Urinary bladder (tissue), 4 donors: Measurements from ENCODE around the gene NVL. TPM values are rescaled to one million over a fixed set of nuclear protein-coding genes. Genes with fewer than 3 reads are reported as not detected.

Experiments
- DNase-seq: peaks from one replicate; pipeline ENCODE4 v3.0.0-alpha.2; 2015; ENCODE audit errors: extremely low spot score
- H3K27ac ChIP-seq: one replicate; pipeline ENCODE4 v1.5.1; 2013; ENCODE audit warnings: low read depth, mild to moderate bottlenecking, moderate library complexity
- H3K36me3 ChIP-seq: one replicate; pipeline ENCODE4 v1.6.1; 2013; ENCODE audit warnings: mild to moderate bottlenecking, moderate library complexity; ENCODE audit not compliant: insufficient read depth
- H3K4me1 ChIP-seq: one replicate; pipeline ENCODE4 v1.6.1; 2013; ENCODE audit warnings: mild to moderate bottlenecking, moderate library complexity; ENCODE audit not compliant: insufficient read depth
- H3K4me3 ChIP-seq: one replicate; pipeline ENCODE4 v1.5.1; 2013; ENCODE audit warnings: low read depth, low read length
- WGBS: extraction: QIAGEN DNeasy Blood & Tissue Kit; methylation state at CpG from one replicate; pipeline ENCODE4 v1.1.7; 2013; 5-methylcytosine and 5-hydroxymethylcytosine counted together
- polyA plus RNA-seq: library from polyadenylated mRNA; stranded (reverse); fragments of 200-250 nt; gene quantifications from one replicate; pipeline ENCODE4 v1.2.3, GENCODE V29; 2013
- total RNA-seq: library from RNA; depleted of rRNA; stranded (reverse); fragments of >200 nt; gene quantifications from one replicate; pipeline ENCODE4 v1.2.3, GENCODE V29; 2014
- donor health status: healthy with polysubstance abuse.
- donor health status: healthy.

The NVL gene
- total RNA-seq = 54.0 TPM
- polyA plus RNA-seq = 14.8 TPM

- H3K4me1 ChIP-seq = no peaks in the 10 kb centered on the region
- under 1% methylated on average over 52 of the region's 52 CpGs for WGBS
- H3K36me3 ChIP-seq = no peaks in the 10 kb centered on the region
- peak; percentile 84 for DNase-seq
- peak within 1 kb of the TSS; percentile 96 for H3K27ac ChIP-seq
- H3K4me3 ChIP-seq = peak within 1 kb of the TSS; percentile 79
Measured at GRCh38 chr1:224329842-224330753, at the start of gene NVL. Gene NVL, minus strand, starts transcription at chr1:224330172. Its CDS starts 45 bp downstream, at chr1:224330127.

- no peak for DNase-seq
- 83% methylated on average over 7 of the region's 7 CpGs for WGBS
- Histone ChIP-seq H3K4me1 (no peaks in the 10 kb centered on the region), H3K4me3 (no peak overlapping the region), H3K27ac (no peak overlapping the region), H3K36me3 (peaks cover 5% of the 10 kb centered on the region)
Measured at GRCh38 chr1:224378855-224379631, 49.1 kb upstream of the NVL start.

GRCh38 chr1:224377676-224378006 is 47.7 kb upstream of the NVL start:
- WGBS = 85% methylated on average over 2 of the region's 2 CpGs
- DNase-seq = no peak
- Histone ChIP-seq H3K27ac (no peak overlapping the region), H3K4me1 (no peaks in the 10 kb centered on the region), H3K36me3 (peaks cover 5% of the 10 kb centered on the region), H3K4me3 (no peak overlapping the region)

GRCh38 chr1:224375059-224375458 is 45.1 kb upstream of the NVL start:
- peaks cover 7% of the 10 kb centered on the region for H3K36me3 ChIP-seq
- no peak overlapping the region for H3K27ac ChIP-seq
- 80% methylated on average over 3 of the region's 3 CpGs for WGBS
- H3K4me1 ChIP-seq = no peaks in the 10 kb centered on the region
- H3K4me3 ChIP-seq = no peak overlapping the region
- DNase-seq = no peak

GRCh38 chr1:224373008-224373590 is 43.1 kb upstream of the NVL start:
- no peak for DNase-seq
- Histone ChIP-seq H3K4me1 (no peaks in the 10 kb centered on the region), H3K27ac (no peak overlapping the region), H3K36me3 (peaks cover 9% of the 10 kb centered on the region), H3K4me3 (no peak overlapping the region)
- WGBS = 90% methylated on average over 5 of the region's 5 CpGs

- Histone ChIP-seq H3K4me3 (no peak overlapping the region), H3K27ac (no peak overlapping the region), H3K36me3 (peaks cover 6% of the 10 kb centered on the region), H3K4me1 (no peaks in the 10 kb centered on the region)
- DNase-seq = no peak
- WGBS = 93% methylated on average over 5 of the region's 5 CpGs
Measured at GRCh38 chr1:224368409-224368808, 38.4 kb upstream of the NVL start.

- H3K27ac ChIP-seq = no peak overlapping the region
- no peaks in the 10 kb centered on the region for H3K36me3 ChIP-seq
- DNase-seq = no peak
- H3K4me1 ChIP-seq = no peaks in the 10 kb centered on the region
- 78% methylated on average over 3 of the region's 3 CpGs for WGBS
- H3K4me3 ChIP-seq = no peak overlapping the region
Measured at GRCh38 chr1:224359207-224359606, 29.2 kb upstream of the NVL start.

GRCh38 chr1:224358237-224358636 is 28.3 kb upstream of the NVL start:
- Histone ChIP-seq H3K27ac (no peak overlapping the region), H3K36me3 (no peaks in the 10 kb centered on the region), H3K4me3 (peak overlapping the region; percentile 72), H3K4me1 (no peaks in the 10 kb centered on the region)
- no peak for DNase-seq
- 66% methylated on average over 4 of the region's 4 CpGs for WGBS

GRCh38 chr1:224357626-224358124 is 27.7 kb upstream of the NVL start:
- Histone ChIP-seq H3K4me1 (no peaks in the 10 kb centered on the region), H3K27ac (peak overlapping the region; percentile 78), H3K36me3 (no peaks in the 10 kb centered on the region), H3K4me3 (peak overlapping the region; percentile 72)
- DNase-seq = no peak
- 26% methylated on average over 9 of the region's 9 CpGs for WGBS

GRCh38 chr1:224356685-224357625 is 27.0 kb upstream of the NVL start, which contains the start of gene CNIH4:
Gene CNIH4, plus strand, starts transcription at chr1:224356879. Its CDS starts 46 bp downstream, at chr1:224356925.
- peak within 1 kb of the TSS; percentile 72 for H3K4me3 ChIP-seq
- peak; percentile 93 for DNase-seq
- H3K27ac ChIP-seq = peak within 1 kb of the TSS; percentile 78
- under 1% methylated on average over 78 of the region's 78 CpGs for WGBS
- no peaks in the 10 kb centered on the region for H3K36me3 ChIP-seq
- H3K4me1 ChIP-seq = no peaks in the 10 kb centered on the region

- no peaks in the 10 kb centered on the region for H3K4me1 ChIP-seq
- H3K36me3 ChIP-seq = no peaks in the 10 kb centered on the region
- no peak overlapping the region for H3K27ac ChIP-seq
- no peak overlapping the region for H3K4me3 ChIP-seq
- WGBS = 75% methylated on average over 5 of the region's 5 CpGs
- DNase-seq = no peak
Measured at GRCh38 chr1:224353975-224354925, 24.3 kb upstream of the NVL start.
